Ovary (tissue), 3 donors: Measurements from ENCODE around the gene EDDM3A.

Source experiments
- POLR2A ChIP-seq: fragments of 450-650 bp; IDR thresholded peaks from one replicate; pipeline ENCODE4 v1.6.1; 2017; ENCODE audit warnings: antibody characterized with exemption, mild to moderate bottlenecking, moderate library complexity
- TF ChIP-seq, protein P1 (sequence below), 3 donors: fragments of 450-650 bp in 2 of 3; fragments of 200-600 bp in 1 of 3; IDR thresholded peaks; one replicate each; pipeline versions ENCODE4 v1.5.1 to v1.8.0; 2016 to 2022; ENCODE audit warnings: antibody characterized with exemption in 3 of 3, mild to moderate bottlenecking in 1 of 3
- donor health status: DM: no; HTN: no; CAD: no.

DNA sequence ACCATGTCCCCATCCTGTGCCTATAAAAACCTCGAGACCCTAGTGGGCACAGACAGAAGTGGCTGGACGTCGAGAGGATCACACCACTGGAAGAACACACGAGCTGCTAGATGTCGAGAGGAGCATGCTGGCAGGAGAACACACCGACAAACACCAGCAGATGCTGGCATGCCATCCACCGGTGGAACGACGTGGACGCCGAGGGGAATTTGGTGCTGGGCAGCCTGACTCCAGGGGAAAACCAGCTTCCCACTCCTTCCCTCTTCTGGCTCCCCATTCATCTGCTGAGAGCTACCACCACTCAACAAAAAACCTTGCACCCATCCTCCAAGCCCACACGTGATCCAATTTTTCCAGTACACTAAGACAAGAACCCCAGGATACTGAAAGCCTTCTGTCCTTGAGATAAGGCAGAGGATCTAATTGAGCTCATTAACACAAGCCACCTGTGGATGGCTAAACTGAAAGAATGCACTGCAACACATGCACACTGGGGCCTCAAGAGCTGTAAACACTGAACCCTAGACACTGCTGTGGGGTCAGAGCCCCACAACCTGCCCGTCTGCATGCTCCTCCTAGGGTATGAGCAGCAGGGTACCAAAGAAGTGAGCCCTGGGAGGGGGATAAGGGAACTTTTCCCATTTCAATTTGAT lies 44.9 kb downstream of the EDDM3A start:
- TF ChIP-seq, protein P1, sequence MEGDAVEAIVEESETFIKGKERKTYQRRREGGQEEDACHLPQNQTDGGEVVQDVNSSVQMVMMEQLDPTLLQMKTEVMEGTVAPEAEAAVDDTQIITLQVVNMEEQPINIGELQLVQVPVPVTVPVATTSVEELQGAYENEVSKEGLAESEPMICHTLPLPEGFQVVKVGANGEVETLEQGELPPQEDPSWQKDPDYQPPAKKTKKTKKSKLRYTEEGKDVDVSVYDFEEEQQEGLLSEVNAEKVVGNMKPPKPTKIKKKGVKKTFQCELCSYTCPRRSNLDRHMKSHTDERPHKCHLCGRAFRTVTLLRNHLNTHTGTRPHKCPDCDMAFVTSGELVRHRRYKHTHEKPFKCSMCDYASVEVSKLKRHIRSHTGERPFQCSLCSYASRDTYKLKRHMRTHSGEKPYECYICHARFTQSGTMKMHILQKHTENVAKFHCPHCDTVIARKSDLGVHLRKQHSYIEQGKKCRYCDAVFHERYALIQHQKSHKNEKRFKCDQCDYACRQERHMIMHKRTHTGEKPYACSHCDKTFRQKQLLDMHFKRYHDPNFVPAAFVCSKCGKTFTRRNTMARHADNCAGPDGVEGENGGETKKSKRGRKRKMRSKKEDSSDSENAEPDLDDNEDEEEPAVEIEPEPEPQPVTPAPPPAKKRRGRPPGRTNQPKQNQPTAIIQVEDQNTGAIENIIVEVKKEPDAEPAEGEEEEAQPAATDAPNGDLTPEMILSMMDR (IDR thresholded peaks at IDR 0.05) = no peak
- TF ChIP-seq POLR2A = no peak
